ENCODE measurements around the gene RAI2.

DNA sequence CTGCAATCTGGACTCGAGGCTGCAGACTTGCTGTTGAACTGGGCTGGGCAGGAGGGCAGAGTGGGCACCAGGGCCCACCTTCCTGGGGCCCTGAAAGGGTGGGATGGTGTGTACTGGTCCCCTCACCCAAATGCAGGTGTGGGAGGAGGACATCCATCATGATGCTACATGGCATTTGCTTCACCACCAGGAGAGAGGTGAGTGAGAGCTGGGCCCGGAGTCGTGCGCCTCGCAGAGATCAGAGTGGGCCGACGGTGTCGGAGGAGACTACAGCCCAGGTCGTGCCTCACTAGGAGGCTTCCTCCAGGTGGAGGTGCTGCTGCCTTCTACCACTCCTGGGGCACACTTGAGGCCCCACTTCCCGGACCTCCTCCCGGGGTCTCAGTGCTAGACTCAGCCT lies 73.5 kb downstream of the RAI2 start:
- TF ChIP-seq CTCF (IDR thresholded peaks at IDR 0.05): no peak
- TF ChIP-seq EZH2 (IDR thresholded peaks at IDR 0.05): no peak
